Stomach (tissue), 9 donors: ENCODE measurements around the gene TBC1D1. TPM values are rescaled to one million over a fixed set of nuclear protein-coding genes. Genes with fewer than 3 reads are reported as not detected.

ENCODE experiments used
- DNase-seq, 2 donors: peaks; one replicate each; pipeline versions ENCODE4 v3.0.0 to v3.0.0-alpha.2; 2013 to 2019
- H3K27ac ChIP-seq, 5 donors: fragments of 200-600 bp in 4 of 5; sonication (generic) in 4 of 5; one replicate each; pipeline ENCODE4 v1.5.1; 2013 to 2019; ENCODE audit warnings: mild to moderate bottlenecking in 1 of 5, moderate library complexity in 1 of 5
- H3K27me3 ChIP-seq, 3 donors: fragments of 200-600 bp; sonication (generic); one replicate each; pipeline ENCODE4 v1.5.1; 2017 to 2019; ENCODE audit warnings: mixed run types in 1 of 3
- H3K36me3 ChIP-seq, 4 donors: fragments of 200-600 bp; sonication (generic); 1 replicate in 3 of 4; 2 replicates in 1 of 4; pipeline ENCODE4 v1.5.1; 2016 to 2019
- H3K4me1 ChIP-seq, 4 donors: fragments of 200-600 bp; sonication (generic); one replicate each; pipeline ENCODE4 v1.5.1; 2016 to 2019
- H3K4me3 ChIP-seq, 4 donors: fragments of 200-600 bp; sonication (generic) in 3 of 4; one replicate each; pipeline ENCODE4 v1.5.1; 2016 to 2019; ENCODE audit warnings: mild to moderate bottlenecking in 1 of 4
- H3K9me3 ChIP-seq, 4 donors: fragments of 200-600 bp; sonication (generic); one replicate each; pipeline ENCODE4 v1.5.1; 2016 to 2019
- EP300 ChIP-seq: sonication (generic); formaldehyde crosslinking; IDR thresholded peaks from one replicate; pipeline ENCODE4 v1.6.1; 2017; ENCODE audit warnings: antibody characterized with exemption
- POLR2A ChIP-seq, 4 donors: fragments of 450-650 bp; IDR thresholded peaks; one replicate each; pipeline ENCODE4 v1.6.1; 2016; ENCODE audit warnings: antibody characterized with exemption in 4 of 4, control low read depth in 2 of 4, mild to moderate bottlenecking in 1 of 4, moderate library complexity in 1 of 4
- POLR2AphosphoS5 ChIP-seq, 3 donors: sonication (generic); formaldehyde crosslinking; IDR thresholded peaks; one replicate each; pipeline ENCODE4 v1.6.1; 2016; ENCODE audit warnings: antibody characterized with exemption in 3 of 3
- WGBS, 5 donors: extraction: QIAGEN DNeasy Blood & Tissue Kit in 3 of 5; methylation state at CpG; one replicate each; pipeline versions ENCODE4 v1.1.5 to v1.1.7; 2013 to 2018; 5-methylcytosine and 5-hydroxymethylcytosine counted together
- intact Hi-C: fragments of 100-400 bp; cut with DNase I; formaldehyde crosslinking; loops from one replicate; pipeline ENCODE4 v1.15.1; 2023; ENCODE audit warnings: low total_unique reads
- polyA plus RNA-seq, 3 donors: library from polyadenylated mRNA; stranded (reverse); fragments of 200-250 nt; gene quantifications; one replicate each; pipeline ENCODE4 v1.2.3, GENCODE V29; 2013
- total RNA-seq, 5 donors: library from RNA; depleted of rRNA; stranded (reverse); fragments of >200 nt; gene quantifications; one replicate each; pipeline versions ENCODE4 v1.1.0 to v1.2.3, GENCODE V29; 2014 to 2016
- TF ChIP-seq, protein P1 (sequence below), 7 experiments: fragments of 450-650 bp in 4 of 7; fragments of 200-600 bp in 3 of 7; sonication (generic) in 3 of 7; IDR thresholded peaks; one replicate each; pipeline ENCODE4 v1.5.1; 2016 to 2019; ENCODE audit warnings: antibody characterized with exemption in 7 of 7, control low read depth in 2 of 7, mild to moderate bottlenecking in 1 of 7
- donor health status: healthy with polysubstance abuse.
- donor health status: Bipolar disorder and iron deficiency.
- donor health status: healthy.

Gene TBC1D1
- total and polyA plus RNA-seq, 8 donors = 18.8 to 165 (median 49.5) TPM

DNA sequence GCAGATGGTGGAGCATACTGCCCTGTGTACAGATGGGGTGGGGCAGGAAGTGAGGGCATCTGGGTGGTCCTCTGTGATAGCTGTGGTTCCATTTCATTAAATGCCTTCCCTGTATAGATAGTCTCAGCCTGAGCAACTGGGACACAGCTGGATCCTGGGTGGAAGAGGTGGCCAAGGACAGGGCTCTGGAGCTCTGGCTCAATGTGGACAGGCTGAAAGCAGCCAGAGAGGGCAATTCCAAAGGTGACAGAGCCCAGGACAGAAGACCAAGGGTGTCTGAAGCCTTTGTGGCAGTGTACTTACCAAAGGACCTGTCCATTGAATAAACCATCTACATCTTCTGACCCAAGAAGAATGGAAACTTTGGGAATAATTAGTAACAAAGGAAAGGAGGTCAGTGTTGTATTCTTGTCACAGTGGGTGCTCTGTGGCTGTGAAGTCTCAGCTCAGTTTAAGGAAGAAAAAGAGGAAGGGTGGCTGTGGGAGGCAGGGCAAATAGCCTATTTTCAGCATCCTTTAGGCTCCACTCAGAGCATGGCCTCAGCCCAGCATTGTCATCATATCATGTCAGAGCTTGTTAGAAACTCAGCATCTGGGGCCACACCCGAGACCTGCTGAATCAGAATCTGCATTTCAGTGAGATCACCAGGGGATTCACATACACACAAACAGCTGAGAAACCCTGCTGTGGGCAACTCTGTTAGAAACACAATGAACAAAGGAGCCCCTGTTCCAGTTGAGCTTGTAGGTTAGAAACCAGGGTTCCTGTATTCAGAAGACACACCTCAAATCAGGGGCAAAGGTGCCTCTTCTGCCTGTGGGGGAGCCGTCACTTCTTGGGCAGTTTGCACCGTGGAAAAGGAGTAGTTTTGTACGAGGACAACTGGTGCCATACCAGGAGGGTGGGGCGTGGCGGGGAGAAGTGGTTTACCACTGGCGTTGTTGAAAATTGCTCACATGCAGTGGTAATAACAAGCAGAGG is 237.9 kb downstream of the TBC1D1 start:
- 51 to 66% (median 65%) methylated on average over 7 of the region's 7 CpGs for WGBS, 5 donors
- intact Hi-C loops = no loop called here
- no peaks in the 10 kb centered on the region for H3K9me3 ChIP-seq
- peak in 1 of 2 donors; percentile 73 for DNase-seq
- H3K36me3 ChIP-seq = peaks cover 0 to 32% (median 22%) of the 10 kb centered on the region in 4 donors
- TF ChIP-seq EP300 (no peak), POLR2A (IDR thresholded peaks at IDR 0.05) (no peak)
- TF ChIP-seq, protein P1, sequence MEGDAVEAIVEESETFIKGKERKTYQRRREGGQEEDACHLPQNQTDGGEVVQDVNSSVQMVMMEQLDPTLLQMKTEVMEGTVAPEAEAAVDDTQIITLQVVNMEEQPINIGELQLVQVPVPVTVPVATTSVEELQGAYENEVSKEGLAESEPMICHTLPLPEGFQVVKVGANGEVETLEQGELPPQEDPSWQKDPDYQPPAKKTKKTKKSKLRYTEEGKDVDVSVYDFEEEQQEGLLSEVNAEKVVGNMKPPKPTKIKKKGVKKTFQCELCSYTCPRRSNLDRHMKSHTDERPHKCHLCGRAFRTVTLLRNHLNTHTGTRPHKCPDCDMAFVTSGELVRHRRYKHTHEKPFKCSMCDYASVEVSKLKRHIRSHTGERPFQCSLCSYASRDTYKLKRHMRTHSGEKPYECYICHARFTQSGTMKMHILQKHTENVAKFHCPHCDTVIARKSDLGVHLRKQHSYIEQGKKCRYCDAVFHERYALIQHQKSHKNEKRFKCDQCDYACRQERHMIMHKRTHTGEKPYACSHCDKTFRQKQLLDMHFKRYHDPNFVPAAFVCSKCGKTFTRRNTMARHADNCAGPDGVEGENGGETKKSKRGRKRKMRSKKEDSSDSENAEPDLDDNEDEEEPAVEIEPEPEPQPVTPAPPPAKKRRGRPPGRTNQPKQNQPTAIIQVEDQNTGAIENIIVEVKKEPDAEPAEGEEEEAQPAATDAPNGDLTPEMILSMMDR (IDR thresholded peaks at IDR 0.05) = no peak
- no peak overlapping the region for H3K4me3 ChIP-seq
- H3K4me1 ChIP-seq = peaks cover 23 to 55% (median 46%) of the 10 kb centered on the region in 4 donors
- peak overlapping the region in 3 of 5 donors; percentile 35 to 83 (median 79) for H3K27ac ChIP-seq
- H3K27me3 ChIP-seq = no peaks in the 10 kb centered on the region

DNA sequence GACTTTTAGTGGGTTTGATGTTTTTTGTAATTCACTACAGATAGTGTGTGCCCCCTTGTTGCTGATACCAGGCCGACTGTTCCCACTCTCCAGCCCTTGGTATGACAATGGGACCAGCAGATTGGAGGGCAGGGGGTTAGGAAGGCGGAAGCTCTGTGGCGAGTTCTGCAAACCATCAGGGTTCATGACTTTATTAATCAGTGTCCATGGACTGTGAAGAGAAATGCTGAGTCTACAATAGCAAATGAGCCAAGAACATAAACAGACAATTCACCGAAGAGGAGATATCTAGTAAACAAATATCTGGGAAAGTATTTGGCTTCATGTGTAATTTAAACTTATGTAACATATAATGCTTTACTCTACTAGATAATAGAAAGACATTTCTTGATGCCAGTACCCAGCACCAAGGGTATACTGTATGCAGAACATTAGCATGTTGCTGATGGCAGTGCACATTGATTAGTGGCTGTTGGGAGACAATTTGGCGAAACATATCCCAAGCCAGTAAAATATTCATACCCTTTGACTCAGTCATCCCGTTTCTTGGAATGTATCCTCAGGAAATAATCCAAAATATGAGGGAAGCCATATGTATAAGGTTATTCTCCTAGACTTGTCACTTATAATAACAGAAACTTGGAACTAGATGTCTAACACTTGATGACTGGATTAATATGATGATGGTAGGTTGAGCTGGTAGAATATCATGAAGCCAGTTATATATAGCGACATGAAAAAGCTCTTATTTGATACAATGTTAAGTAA is 238.8 kb downstream of the TBC1D1 start:
- Histone ChIP-seq H3K27ac (peak overlapping the region in 3 of 5 donors; percentile 79 to 83 (median 79)), H3K4me3 (no peak overlapping the region), H3K36me3 (peaks cover 0 to 38% (median 26%) of the 10 kb centered on the region in 4 donors), H3K27me3 (no peaks in the 10 kb centered on the region), H3K4me1 (peaks cover 24 to 60% (median 48%) of the 10 kb centered on the region in 4 donors), H3K9me3 (no peaks in the 10 kb centered on the region)
- DNase-seq = peak in 1 of 2 donors; percentile 58
- intact Hi-C loops = no loop called here
- 72 to 77% (median 75%) methylated on average over 7 of the region's 7 CpGs for WGBS, 5 donors
- no peak for TF ChIP-seq POLR2A (IDR thresholded peaks at IDR 0.05)
- TF ChIP-seq, protein P1 (IDR thresholded peaks at IDR 0.05) = no peak
- TF ChIP-seq POLR2AphosphoS5 (IDR thresholded peaks at IDR 0.05) = no peak
- no peak for TF ChIP-seq EP300

DNA sequence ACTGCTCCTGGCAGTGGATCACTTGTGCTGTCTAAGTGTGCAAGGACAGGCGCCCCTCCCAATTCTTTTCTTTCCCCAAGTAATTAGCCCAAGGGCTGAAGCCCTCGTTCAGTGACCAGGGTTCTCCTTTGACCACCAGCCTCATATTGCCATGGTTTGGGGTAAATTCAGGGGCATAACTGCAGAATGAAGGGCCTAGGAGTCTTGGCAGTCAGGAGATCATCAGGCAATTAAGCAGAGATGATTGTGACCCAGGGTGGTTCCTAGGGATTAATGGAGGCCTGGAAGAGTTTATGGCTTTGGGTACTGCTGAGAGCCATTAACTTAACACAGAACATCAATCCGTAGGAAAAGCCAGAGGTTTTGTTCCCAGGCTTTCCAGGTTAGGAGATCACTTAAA is 240.0 kb downstream of the TBC1D1 start:
- Histone ChIP-seq H3K9me3 (no peaks in the 10 kb centered on the region), H3K27me3 (no peaks in the 10 kb centered on the region), H3K4me3 (no peak overlapping the region), H3K36me3 (peaks cover 0 to 37% (median 26%) of the 10 kb centered on the region in 4 donors), H3K27ac (peak overlapping the region in 4 of 5 donors; percentile 58 to 83 (median 79)), H3K4me1 (peaks cover 24 to 60% (median 48%) of the 10 kb centered on the region in 4 donors)
- 54 to 86% (median 80%) methylated on average over 3 of the region's 3 CpGs for WGBS, 5 donors
- intact Hi-C loops = no loop called here
- TF ChIP-seq, protein P1 (IDR thresholded peaks at IDR 0.05) = no peak
- TF ChIP-seq EP300 = no peak
- no peak for DNase-seq
